Omental fat pad (tissue), 4 donors: Measurements from ENCODE around the gene RSBN1L. TPM values are rescaled to one million over a fixed set of nuclear protein-coding genes. Genes with fewer than 3 reads are reported as not detected.

ENCODE experiments used
- ATAC-seq: fragments of 150-250 bp; one replicate; pipeline ENCODE4 v1.9.1; 2016; ENCODE audit warnings: mild to moderate bottlenecking, moderate library complexity; ENCODE audit not compliant: low FRiP score
- DNase-seq: peaks from one replicate; pipeline ENCODE4 v3.0.0-alpha.2; 2019; ENCODE audit warnings: low spot score
- CTCF ChIP-seq, 3 donors: fragments of 450-650 bp; IDR thresholded peaks; one replicate each; pipeline ENCODE4 v1.5.1; 2016 to 2017; ENCODE audit warnings: antibody characterized with exemption in 3 of 3, mild to moderate bottlenecking in 3 of 3, moderate library complexity in 2 of 3
- total RNA-seq, 4 donors: library from RNA; depleted of rRNA; stranded (reverse); fragments of >200 nt; gene quantifications; one replicate each; pipeline ENCODE4 v1.1.0, GENCODE V29; 2016

RSBN1L gene
- total RNA-seq, 4 donors from 2014 or later = 7.5 to 31.2 (median 9.0) TPM

- TF ChIP-seq CTCF (IDR thresholded peaks at IDR 0.05) = no peak
- DNase-seq = no peak
- no peak for ATAC-seq
Measured at GRCh38 chr7:77655836-77656455, 40.3 kb upstream of the RSBN1L start.

GRCh38 chr7:77657427-77658224 lies 38.6 kb upstream of the RSBN1L start:
- ATAC-seq = no peak
- no peak for TF ChIP-seq CTCF (IDR thresholded peaks at IDR 0.05)
- DNase-seq = no peak

GRCh38 chr7:77658928-77659327 lies 37.3 kb upstream of the RSBN1L start:
- no peak for DNase-seq
- TF ChIP-seq CTCF (IDR thresholded peaks at IDR 0.05) = no peak
- ATAC-seq = no peak

- DNase-seq (no peak), ATAC-seq (no peak)
- no peak for TF ChIP-seq CTCF (IDR thresholded peaks at IDR 0.05)
Measured at GRCh38 chr7:77661816-77662215, 34.4 kb upstream of the RSBN1L start.

GRCh38 chr7:77662869-77663268 lies 33.4 kb upstream of the RSBN1L start:
- ATAC-seq = no peak
- TF ChIP-seq CTCF (IDR thresholded peaks at IDR 0.05) = no peak

GRCh38 chr7:77664715-77665114 lies 31.5 kb upstream of the RSBN1L start:
- no peak for DNase-seq
- ATAC-seq = no peak
- TF ChIP-seq CTCF (IDR thresholded peaks at IDR 0.05) = no peak

More at GRCh38 chr7:77662869-77663268, 33.4 kb upstream of the RSBN1L start:
- no peak for DNase-seq

GRCh38 chr7:77665161-77665560 lies 31.1 kb upstream of the RSBN1L start:
- no peak for ATAC-seq
- DNase-seq = no peak
- no peak for TF ChIP-seq CTCF (IDR thresholded peaks at IDR 0.05)
